D721Med (cell line): ENCODE data around the gene ITGA7.

ENCODE experiments used
- DNase-seq: peaks from one replicate; pipeline ENCODE4 v3.0.0; 2011; ENCODE audit warnings: low spot score; ENCODE audit not compliant: insufficient read length
- FAIRE-seq: peaks from 2 replicates; lab custom pipeline; 2011; peaks lifted over from hg19 to GRCh38; lab: Jason Lieb, UNC
- TF ChIP-seq, protein P1 (sequence below): IDR thresholded peaks from 2 replicates; pipeline ENCODE4 v1.5.1; 2012; ENCODE audit warnings: mild to moderate bottlenecking, control low read depth; ENCODE audit not compliant: insufficient read depth; ENCODE audit errors: missing control alignments

The ITGA7 gene

DNA sequence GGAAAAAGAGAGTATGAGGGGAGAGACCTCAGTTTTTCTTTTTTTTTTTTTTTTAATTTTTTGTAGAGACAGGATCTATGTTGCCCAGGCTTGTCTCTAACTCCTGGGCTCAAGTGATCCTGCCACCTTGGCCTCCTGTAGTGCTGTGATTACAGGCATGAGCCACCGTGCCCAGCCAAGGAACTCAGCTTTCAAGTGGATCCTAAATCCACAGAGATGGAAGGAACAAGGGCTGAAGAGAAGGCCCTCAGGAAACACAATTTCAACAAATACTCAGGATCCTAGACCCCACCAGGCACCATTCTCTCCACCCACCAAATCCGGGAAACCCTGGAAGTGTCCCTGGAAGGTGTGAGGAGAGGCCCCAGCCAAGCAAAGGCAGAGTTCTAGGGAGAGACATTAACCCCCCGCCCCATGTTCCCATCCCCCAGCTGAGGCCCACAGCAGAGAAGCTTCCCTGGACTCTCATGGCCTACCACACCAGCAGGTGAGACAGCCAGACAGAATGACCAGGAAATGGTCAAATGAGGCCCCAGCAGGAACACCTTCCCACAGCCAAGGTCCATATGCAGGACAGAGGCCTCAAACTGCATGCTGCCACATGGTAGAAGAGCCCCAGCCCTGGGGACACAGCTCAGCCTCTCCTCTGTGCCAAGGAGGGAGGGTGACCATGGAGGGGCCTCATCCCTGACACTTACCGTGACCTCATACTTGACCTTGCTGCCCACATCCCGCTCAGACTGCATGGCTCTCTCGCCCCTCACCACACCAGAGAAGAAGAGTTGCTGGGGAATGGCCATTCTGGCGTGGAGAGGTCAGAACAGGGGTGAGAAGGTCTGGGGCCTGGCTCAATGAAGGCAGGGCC, 14.1 kb downstream of the ITGA7 start:
- FAIRE-seq (no peak), DNase-seq (no peak)
- TF ChIP-seq, protein P1, sequence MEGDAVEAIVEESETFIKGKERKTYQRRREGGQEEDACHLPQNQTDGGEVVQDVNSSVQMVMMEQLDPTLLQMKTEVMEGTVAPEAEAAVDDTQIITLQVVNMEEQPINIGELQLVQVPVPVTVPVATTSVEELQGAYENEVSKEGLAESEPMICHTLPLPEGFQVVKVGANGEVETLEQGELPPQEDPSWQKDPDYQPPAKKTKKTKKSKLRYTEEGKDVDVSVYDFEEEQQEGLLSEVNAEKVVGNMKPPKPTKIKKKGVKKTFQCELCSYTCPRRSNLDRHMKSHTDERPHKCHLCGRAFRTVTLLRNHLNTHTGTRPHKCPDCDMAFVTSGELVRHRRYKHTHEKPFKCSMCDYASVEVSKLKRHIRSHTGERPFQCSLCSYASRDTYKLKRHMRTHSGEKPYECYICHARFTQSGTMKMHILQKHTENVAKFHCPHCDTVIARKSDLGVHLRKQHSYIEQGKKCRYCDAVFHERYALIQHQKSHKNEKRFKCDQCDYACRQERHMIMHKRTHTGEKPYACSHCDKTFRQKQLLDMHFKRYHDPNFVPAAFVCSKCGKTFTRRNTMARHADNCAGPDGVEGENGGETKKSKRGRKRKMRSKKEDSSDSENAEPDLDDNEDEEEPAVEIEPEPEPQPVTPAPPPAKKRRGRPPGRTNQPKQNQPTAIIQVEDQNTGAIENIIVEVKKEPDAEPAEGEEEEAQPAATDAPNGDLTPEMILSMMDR, result no peak

DNA sequence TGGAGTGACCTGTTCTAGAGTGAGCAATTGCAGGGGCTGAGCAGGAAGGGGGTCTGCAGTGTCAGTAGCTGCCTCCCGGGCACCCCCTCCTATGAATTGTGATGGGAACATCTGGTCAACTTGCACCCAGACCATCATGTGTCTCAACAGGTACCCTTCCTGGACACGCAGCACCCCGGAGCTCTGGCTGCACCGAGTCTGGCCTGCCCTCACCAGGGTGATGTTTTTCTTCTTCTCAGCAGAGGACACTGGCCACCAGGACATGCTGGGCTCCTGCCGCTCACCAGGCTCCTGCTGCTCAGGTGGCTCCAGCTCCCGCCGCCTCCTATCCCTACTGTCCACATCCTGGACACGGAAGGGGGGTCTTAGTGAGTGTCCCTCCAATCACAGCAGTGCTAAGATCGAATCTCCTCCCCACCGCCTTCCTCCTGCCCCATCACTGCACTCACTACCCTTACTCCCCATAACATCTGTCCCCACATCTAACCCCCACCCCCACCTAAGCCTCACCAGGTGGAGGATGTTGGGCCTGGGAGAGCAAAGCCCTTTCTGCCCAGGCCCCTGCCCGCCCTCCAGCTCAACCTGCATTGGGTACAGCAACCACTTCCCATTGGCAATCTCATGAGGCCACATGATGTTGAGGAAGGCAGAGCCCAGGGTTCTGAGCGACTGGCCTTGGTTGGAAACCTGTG, 14.9 kb downstream of the ITGA7 start:
- TF ChIP-seq, protein P1, result no peak
- DNase-seq (no peak), FAIRE-seq (no peak)

DNA sequence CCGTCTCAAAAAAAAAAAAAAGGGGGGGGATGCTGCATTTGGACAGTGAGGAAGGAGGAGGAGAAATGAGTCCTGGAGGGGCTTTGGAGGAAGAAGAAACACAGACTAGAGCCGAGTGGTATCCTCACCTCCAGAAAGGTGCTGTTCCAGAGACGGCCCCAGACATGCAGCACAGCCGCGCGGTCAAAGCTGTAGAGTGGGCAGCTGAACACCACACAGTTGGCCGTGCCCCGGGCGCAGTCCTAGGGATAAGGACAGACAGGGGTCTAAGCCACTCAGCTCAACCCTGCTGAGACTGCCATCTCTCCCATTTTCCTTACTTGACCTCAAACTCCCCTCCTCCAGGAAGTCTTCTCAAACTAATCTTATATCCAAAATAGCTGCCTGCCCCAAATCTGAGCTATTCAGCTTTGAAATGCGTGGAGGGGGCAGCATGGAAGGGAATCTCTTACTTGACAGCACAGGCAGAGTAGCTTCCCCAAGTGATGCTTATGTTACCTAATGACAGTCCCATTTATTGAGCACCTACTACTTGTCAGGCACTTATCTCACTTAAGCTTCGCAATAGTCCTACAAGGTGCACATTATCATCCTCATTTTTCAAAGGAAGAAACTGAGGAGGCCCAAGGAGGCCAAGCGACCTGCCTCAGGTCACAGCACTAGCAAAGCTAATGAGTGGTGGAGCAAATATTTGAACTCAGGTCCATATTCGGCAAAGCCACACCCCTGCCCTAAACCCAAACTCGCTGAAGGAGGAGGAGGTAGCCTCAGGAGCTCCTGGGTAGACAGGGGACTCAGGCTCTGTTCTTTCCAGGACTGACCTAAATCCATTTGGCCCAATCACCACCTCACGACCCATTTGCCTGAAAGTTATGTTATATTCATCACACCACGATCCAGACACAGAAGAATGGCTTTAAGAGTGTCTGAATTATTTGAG, 18.7 kb downstream of the ITGA7 start:
- no peak for FAIRE-seq
- TF ChIP-seq, protein P1, result no peak
- DNase-seq, result no peak

DNA sequence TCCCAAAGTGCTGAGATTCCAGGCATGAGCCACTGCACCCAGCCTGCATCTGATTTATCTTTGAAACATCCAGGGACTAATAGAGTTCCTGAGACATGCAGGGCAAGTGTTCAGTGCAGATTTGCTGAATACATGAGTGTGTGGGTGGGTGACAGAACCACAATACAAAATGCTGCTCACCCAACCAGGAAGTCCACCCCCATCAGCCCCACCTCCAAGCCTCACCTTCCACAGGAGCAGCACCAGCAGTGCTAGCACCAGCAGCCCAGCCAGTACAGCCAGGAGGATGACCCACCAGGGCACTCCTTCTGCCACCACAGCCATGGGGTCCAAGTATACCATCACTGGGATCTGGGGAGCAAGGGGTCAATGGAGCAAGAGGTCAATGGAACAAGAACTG, 20.0 kb downstream of the ITGA7 start:
- DNase-seq (no peak), FAIRE-seq (no peak)
- TF ChIP-seq, protein P1, result no peak

DNA sequence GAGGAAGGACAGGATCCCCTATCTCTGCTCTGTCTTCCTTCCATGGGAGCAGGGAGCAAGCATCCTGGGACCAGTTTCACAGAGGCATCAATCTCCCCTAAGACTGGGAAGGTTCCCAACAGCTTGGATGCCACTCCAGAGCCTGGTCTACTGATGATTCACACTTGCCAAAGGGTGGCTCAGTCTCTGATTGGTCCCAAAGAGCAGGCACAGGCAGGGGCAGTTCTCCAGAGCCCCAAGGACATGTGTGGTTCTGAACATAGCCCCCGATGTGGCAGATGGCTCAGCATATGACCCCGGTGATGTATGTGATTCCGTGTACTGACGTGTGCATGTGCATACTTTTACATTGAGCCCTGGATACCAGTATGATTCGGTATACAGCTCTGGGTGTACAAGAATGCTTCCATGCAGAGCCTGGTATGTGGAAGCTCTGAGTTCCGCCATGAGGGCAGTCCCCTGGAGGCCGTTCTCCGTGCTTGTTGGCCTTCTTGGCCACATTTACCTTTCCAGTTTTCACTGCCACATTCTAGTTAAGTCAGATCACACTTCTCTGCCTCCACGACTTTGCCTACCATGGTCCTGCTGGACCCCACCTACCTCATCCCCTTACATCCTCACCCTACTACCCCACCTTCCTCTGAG, 21.2 kb downstream of the ITGA7 start:
- DNase-seq (no peak), FAIRE-seq (no peak)
- TF ChIP-seq, protein P1, result no peak

DNA sequence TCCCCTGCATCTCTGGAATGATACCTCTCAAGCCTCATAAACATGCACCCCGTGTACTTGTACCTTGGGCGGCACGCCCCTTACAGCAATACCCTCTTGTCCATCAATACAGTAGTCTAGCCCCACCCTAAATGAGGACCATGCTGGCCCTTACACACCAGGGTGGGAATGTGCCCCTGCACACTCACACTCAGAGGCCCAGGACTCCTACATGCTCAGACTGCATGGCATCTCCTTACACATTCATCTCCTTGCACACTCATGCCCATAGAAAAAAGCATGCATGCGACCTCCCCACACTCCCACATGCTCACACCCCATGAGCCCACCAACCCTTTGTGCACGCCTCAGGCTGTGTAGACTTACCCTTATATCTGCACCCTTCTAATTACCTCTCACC, 22.0 kb downstream of the ITGA7 start:
- FAIRE-seq (no peak), DNase-seq (no peak)
- TF ChIP-seq, protein P1, result no peak
